Upper lobe of right lung (tissue), 1 donor: ENCODE measurements around the gene MBD1. TPM values are rescaled to one million over a fixed set of nuclear protein-coding genes. Genes with fewer than 3 reads are reported as not detected.

Experiments used
- ATAC-seq: fragments of 200-7000 bp; cut with Tn5 transposase; one replicate; pipeline ENCODE4 v1.9.1; 2020; ENCODE audit warnings: mild to moderate bottlenecking, moderate library complexity
- DNase-seq: peaks from one replicate; pipeline ENCODE4 v3.0.0-alpha.2; 2020
- H3K27ac ChIP-seq: fragments of 200-600 bp; one replicate; pipeline ENCODE4 v1.8.0; 2022
- H3K27me3 ChIP-seq: fragments of 200-600 bp; one replicate; pipeline ENCODE4 v1.8.0; 2022; ENCODE audit warnings: mild to moderate bottlenecking
- H3K36me3 ChIP-seq: fragments of 200-600 bp; one replicate; pipeline ENCODE4 v1.8.0; 2022
- H3K4me1 ChIP-seq: fragments of 200-600 bp; one replicate; pipeline ENCODE4 v1.8.0; 2022
- H3K4me3 ChIP-seq: fragments of 200-600 bp; one replicate; pipeline ENCODE4 v1.8.0; 2022; ENCODE audit warnings: mild to moderate bottlenecking
- H3K9me3 ChIP-seq: fragments of 200-600 bp; one replicate; pipeline ENCODE4 v1.8.0; 2022
- intact Hi-C: fragments of 100-400 bp; cut with DNase I; formaldehyde crosslinking; loops from one replicate; pipeline ENCODE4 v1.11.0; 2022
- long read RNA-seq: library from polyadenylated mRNA; unstranded; transcript quantifications from one replicate; pipeline ENCODE4 v2.0.0, GENCODE V29; 2021
- total RNA-seq: library from RNA; stranded (reverse); fragmentation: NEBNext Ultra II Directional; extraction: Animal tissue kit (Norgen Biotek cat#: 25700); gene quantifications from one replicate; pipeline ENCODE4 v1.2.1, GENCODE V29; 2021
- TF ChIP-seq, protein P1 (sequence below): fragments of 200-600 bp; IDR thresholded peaks from one replicate; pipeline ENCODE4 v1.8.0; 2022; ENCODE audit warnings: antibody characterized with exemption
- donor health status: DM: no; HTN: yes; CAD: no; lungs with severe emphysema.

Gene MBD1, protein sequence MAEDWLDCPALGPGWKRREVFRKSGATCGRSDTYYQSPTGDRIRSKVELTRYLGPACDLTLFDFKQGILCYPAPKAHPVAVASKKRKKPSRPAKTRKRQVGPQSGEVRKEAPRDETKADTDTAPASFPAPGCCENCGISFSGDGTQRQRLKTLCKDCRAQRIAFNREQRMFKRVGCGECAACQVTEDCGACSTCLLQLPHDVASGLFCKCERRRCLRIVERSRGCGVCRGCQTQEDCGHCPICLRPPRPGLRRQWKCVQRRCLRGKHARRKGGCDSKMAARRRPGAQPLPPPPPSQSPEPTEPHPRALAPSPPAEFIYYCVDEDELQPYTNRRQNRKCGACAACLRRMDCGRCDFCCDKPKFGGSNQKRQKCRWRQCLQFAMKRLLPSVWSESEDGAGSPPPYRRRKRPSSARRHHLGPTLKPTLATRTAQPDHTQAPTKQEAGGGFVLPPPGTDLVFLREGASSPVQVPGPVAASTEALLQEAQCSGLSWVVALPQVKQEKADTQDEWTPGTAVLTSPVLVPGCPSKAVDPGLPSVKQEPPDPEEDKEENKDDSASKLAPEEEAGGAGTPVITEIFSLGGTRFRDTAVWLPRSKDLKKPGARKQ
- total RNA-seq: 56.3 TPM
- long read RNA-seq, full-length matches to known transcripts: 13 of 114 reads
- long read RNA-seq, partial matches to known transcripts: 40 of 114 reads
- long read RNA-seq, other reads (novel, unspliced or antisense): 61 of 114 reads

DNA sequence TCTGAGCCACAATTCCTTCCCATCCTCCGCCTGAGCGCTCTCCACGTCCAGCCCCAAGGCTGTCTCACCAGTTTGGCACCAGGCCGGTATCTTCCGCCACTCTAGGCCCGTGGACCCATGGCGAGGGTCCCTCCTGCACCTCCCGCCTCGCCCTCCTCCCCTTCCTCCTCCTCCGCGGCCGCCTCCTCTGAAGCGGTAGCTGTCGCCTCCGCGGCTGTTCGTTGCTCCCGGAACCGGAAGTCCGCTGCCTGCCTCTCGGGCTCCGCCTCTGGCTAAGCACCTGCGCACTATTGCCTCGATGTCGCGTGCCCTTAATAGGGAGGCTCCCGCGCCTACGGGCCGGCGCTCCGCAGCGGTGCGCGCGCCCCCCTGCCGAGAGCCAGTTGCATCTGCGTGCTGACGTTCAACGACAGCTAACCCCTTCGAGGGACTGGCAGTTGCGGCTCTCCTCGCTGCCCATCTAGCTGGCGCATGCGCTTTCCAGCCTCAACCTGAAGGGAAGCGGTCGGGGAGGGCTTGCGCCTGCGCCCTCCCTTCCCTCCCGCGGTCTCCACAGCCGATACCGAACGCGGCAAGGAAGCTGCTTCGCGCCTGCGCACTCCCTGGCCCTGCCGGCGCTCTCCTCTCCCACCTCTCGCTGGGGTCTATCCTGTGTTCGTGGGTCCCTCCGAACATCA lies at the start of gene MBD1:
TSS of gene MBD1 (minus strand) at position 229 of the 677 bp plus-strand sequence. CDS start 1,531 bp downstream, outside the sequence.
- Histone ChIP-seq H3K36me3 (peaks cover 50% of the 10 kb centered on the region), H3K4me1 (peaks cover 26% of the 10 kb centered on the region), H3K27ac (peak within 1 kb of the TSS; percentile 94), H3K9me3 (no peaks in the 10 kb centered on the region), H3K27me3 (no peaks in the 10 kb centered on the region), H3K4me3 (peak within 1 kb of the TSS; percentile 96)
- ATAC-seq (peak; percentile 96), DNase-seq (peak; percentile 99)
- TF ChIP-seq, protein P1, sequence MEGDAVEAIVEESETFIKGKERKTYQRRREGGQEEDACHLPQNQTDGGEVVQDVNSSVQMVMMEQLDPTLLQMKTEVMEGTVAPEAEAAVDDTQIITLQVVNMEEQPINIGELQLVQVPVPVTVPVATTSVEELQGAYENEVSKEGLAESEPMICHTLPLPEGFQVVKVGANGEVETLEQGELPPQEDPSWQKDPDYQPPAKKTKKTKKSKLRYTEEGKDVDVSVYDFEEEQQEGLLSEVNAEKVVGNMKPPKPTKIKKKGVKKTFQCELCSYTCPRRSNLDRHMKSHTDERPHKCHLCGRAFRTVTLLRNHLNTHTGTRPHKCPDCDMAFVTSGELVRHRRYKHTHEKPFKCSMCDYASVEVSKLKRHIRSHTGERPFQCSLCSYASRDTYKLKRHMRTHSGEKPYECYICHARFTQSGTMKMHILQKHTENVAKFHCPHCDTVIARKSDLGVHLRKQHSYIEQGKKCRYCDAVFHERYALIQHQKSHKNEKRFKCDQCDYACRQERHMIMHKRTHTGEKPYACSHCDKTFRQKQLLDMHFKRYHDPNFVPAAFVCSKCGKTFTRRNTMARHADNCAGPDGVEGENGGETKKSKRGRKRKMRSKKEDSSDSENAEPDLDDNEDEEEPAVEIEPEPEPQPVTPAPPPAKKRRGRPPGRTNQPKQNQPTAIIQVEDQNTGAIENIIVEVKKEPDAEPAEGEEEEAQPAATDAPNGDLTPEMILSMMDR: peak; percentile 49
- intact Hi-C loops: no loop called here

DNA sequence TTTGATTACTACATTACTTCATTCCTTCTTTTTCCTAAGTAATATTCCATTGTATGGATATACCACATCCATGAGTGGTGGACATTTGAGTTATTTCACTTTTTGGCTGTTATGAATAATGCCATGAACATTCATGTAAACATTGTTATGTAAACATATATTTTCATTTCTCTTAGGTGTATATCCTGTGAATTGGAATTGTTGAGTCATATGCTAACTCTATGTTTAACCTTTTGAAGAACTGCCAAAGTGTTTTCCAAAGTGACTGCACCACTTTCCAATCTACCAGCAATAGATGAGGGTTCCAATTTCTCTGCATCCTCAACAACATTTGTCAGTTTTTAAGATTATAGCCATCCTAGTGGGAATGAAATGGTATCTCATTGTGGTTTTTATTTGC lies 48.9 kb upstream of the MBD1 start:
- Histone ChIP-seq H3K4me1 (no peaks in the 10 kb centered on the region), H3K9me3 (no peaks in the 10 kb centered on the region), H3K27me3 (peaks cover 27% of the 10 kb centered on the region), H3K36me3 (no peaks in the 10 kb centered on the region), H3K4me3 (no peak overlapping the region), H3K27ac (no peak overlapping the region)
- DNase-seq: no peak
- intact Hi-C loops: no loop called here
- TF ChIP-seq, protein P1: no peak
- no peak for ATAC-seq

DNA sequence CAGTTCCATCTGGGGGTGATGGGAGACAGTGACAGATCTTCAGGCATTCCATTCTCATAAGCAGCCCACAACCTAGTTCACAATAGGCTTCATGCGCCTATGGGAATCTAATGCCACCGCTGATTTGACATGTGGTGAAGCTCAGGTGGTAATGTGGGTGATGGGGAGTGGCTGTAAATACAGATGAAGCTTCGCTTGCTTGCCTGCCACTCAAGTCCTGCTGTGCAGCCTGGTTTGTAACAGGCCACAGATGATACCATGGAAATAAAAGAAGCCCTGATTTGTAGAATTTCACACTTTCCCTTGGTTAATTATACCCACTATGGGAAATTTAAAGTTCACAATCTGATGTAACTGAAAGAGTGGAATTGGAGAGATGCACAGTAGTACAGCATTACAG lies 46.7 kb upstream of the MBD1 start:
- intact Hi-C loops: no loop called here
- H3K27me3 ChIP-seq: peaks cover 27% of the 10 kb centered on the region
- H3K36me3 ChIP-seq: no peaks in the 10 kb centered on the region
- ATAC-seq: no peak
- no peak overlapping the region for H3K27ac ChIP-seq
- H3K4me3 ChIP-seq: no peak overlapping the region
- no peaks in the 10 kb centered on the region for H3K9me3 ChIP-seq
- H3K4me1 ChIP-seq: no peaks in the 10 kb centered on the region
- DNase-seq: no peak
- TF ChIP-seq, protein P1: no peak

DNA sequence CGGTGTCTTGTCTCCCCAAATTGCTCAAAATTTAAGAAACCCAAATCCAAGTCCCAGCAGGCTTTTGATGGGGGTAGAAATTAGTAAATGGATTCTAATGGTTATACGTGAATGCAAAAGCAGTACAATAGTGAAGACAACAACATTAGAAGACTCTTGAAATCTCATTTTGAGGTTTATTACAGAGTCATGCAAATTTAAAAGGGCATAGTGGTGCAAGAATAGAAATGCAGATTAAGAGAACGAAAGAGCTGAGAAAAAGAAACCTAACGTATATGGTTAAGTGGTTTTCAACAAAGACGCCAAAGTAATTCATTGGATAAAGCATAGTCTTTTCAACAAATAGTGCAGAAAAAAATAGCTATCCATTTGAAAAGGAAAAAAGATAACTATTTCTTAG lies 39.4 kb upstream of the MBD1 start:
- TF ChIP-seq, protein P1: no peak
- intact Hi-C loops: no loop called here
- no peaks in the 10 kb centered on the region for H3K36me3 ChIP-seq
- H3K4me1 ChIP-seq: no peaks in the 10 kb centered on the region
- no peak overlapping the region for H3K4me3 ChIP-seq
- no peak for ATAC-seq
- DNase-seq: no peak
- no peaks in the 10 kb centered on the region for H3K27me3 ChIP-seq
- no peak overlapping the region for H3K27ac ChIP-seq
- no peaks in the 10 kb centered on the region for H3K9me3 ChIP-seq

DNA sequence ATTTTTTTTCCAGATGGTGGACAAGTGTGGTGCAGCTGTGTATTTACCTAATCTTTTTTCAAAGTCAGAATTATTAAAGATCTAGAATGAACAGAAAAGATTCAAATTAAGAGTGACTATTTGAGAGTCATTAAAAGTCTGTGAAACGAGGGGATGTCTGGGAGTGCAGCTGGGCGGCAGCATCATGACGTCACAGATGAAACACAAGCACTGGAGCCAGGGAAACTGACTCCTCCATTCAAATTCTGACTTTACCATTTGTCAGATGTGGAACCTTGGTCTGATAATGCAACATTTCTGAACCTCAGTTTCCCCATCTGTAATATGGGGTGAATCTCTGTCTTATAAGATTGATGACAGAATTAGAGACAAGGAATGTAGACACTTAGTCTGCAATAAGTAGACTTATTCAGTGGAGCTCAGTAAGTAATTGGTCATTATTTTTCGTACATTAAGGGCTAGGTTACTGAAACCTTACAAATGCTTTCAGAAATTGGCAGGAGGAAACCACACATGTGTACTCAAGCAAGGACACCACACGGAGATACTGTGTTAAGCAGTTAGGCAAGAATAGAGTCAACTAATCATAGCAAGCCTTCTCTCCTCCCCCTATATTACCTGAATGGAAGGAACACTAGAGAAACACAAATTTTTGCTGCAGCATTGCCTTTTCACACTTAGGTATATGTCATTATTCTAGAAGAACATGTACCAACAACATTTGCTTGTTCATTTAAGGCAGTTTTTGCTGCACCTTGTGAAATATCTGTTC lies 34.0 kb upstream of the MBD1 start:
- Histone ChIP-seq H3K27me3 (peaks cover 21% of the 10 kb centered on the region), H3K4me1 (no peaks in the 10 kb centered on the region), H3K27ac (no peak overlapping the region), H3K36me3 (no peaks in the 10 kb centered on the region), H3K4me3 (no peak overlapping the region), H3K9me3 (no peaks in the 10 kb centered on the region)
- ATAC-seq (no peak), DNase-seq (no peak)
- intact Hi-C loops: no loop called here
- TF ChIP-seq, protein P1: no peak
